Endothelial cell of umbilical vein (primary cell): ENCODE data around the gene PDE1A. TPM values are rescaled to one million over a fixed set of nuclear protein-coding genes. Genes with fewer than 3 reads are reported as not detected.

ENCODE experiments used
- BruUV-seq: library from RNA; stranded (reverse); fragments of 400-500 nt; replicated peaks from 2 replicates; lab custom pipeline; 2021; lab: Mats Ljungman, UMichigan
- CTCF ChIA-PET: fragments of 300-600, 350-600 bp; sonication (Branson Sonifier 250); formaldehyde crosslinking; loops from one replicate; lab custom pipeline; 2021; ENCODE audit warnings: antibody characterized with exemption, inconsistent platforms; lab: Charles Lee
- POLR2A ChIA-PET: fragments of 300-600, 350-600 bp; sonication (Branson Sonifier 250); formaldehyde crosslinking; loops from one replicate; lab custom pipeline; 2021; ENCODE audit warnings: antibody characterized with exemption, inconsistent platforms; lab: Charles Lee
- DNase-seq: peaks from one replicate; pipeline ENCODE4 v3.0.0-alpha.2; 2011; ENCODE audit warnings: low read depth, low spot score
- FAIRE-seq: peaks from 2 replicates; lab custom pipeline; 2011; peaks lifted over from hg19 to GRCh38; lab: Jason Lieb, UNC
- H2AFZ ChIP-seq: 2 replicates; pipeline ENCODE4 v1.6.0; 2012; ENCODE audit warnings: low read depth, low read length, control low read depth, inconsistent platforms
- H3K27ac ChIP-seq: 2 replicates; pipeline ENCODE4 v1.5.1; 2011; ENCODE audit warnings: low read depth, mild to moderate bottlenecking, control low read depth, low read length, moderate library complexity; ENCODE audit not compliant: insufficient read depth
- H3K27me3 ChIP-seq, 2 experiments: 2 replicates each; pipeline versions ENCODE4 v1.6.0 to v1.6.1; 2011; ENCODE audit warnings: low read length in 2 of 2, mixed read lengths in 1 of 2; ENCODE audit not compliant: control insufficient read depth in 2 of 2, insufficient read depth in 2 of 2
- H3K36me3 ChIP-seq, 2 experiments: 2 replicates in 1 of 2; 3 replicates in 1 of 2; pipeline ENCODE4 v1.5.1; 2011; ENCODE audit warnings: low read length in 2 of 2, mild to moderate bottlenecking in 1 of 2, moderate library complexity in 1 of 2; ENCODE audit not compliant: control insufficient read depth in 2 of 2, insufficient read depth in 2 of 2; ENCODE audit errors: extremely low read depth in 1 of 2
- H3K4me1 ChIP-seq: 3 replicates; pipeline ENCODE4 v1.5.1; 2011; ENCODE audit warnings: mild to moderate bottlenecking, low read length; ENCODE audit not compliant: control insufficient read depth, insufficient read depth; ENCODE audit errors: extremely low read depth
- H3K4me2 ChIP-seq: 2 replicates; pipeline ENCODE4 v1.6.1; 2011; ENCODE audit warnings: low read length, control low read depth, mixed read lengths; ENCODE audit not compliant: insufficient read depth
- H3K4me3 ChIP-seq, 3 experiments: fragments of 200-600 bp in 1 of 3; sonication (generic), shearing (Covaris generic) in 1 of 3; replicated peaks in 1 of 3; 2 replicates each; pipeline ENCODE4 v1.5.1; 2011 to 2016; ENCODE audit warnings: control low read depth in 3 of 3, low read length in 3 of 3, mild to moderate bottlenecking in 2 of 3, inconsistent platforms in 1 of 3, low read depth in 1 of 3, moderate library complexity in 1 of 3; ENCODE audit not compliant: insufficient read depth in 1 of 3
- H3K79me2 ChIP-seq: 2 replicates; pipeline ENCODE4 v1.6.0; 2012; ENCODE audit warnings: low read length, inconsistent platforms; ENCODE audit not compliant: control insufficient read depth, insufficient read depth
- H3K9ac ChIP-seq: replicated peaks from 2 replicates; pipeline ENCODE3; 2011; ENCODE audit warnings: low read length, control low read depth; ENCODE audit not compliant: insufficient read depth; ENCODE audit errors: extremely low read depth
- H3K9me1 ChIP-seq: replicated peaks from 3 replicates; pipeline ENCODE4 v1.6.0; 2011; ENCODE audit warnings: mild to moderate bottlenecking, low read length; ENCODE audit not compliant: control insufficient read depth, insufficient read depth; ENCODE audit errors: extremely low read depth
- H3K9me3 ChIP-seq: replicated peaks from 2 replicates; pipeline ENCODE4 v1.5.1; 2012; ENCODE audit warnings: low read length, inconsistent platforms; ENCODE audit not compliant: control insufficient read depth, insufficient read depth
- H4K20me1 ChIP-seq: replicated peaks from 2 replicates; pipeline ENCODE3; 2011; ENCODE audit warnings: mild to moderate bottlenecking, low read length; ENCODE audit not compliant: control insufficient read depth, insufficient read depth; ENCODE audit errors: extremely low read depth
- CTCF ChIP-seq, 2 donors: IDR thresholded peaks; 1 replicate in 1 of 2; 2 replicates in 1 of 2; pipeline ENCODE4 v1.5.1; 2011; ENCODE audit warnings: low read length in 2 of 2, mild to moderate bottlenecking in 2 of 2, moderate library complexity in 2 of 2, control low read depth in 1 of 2, inconsistent platforms in 1 of 2, low read depth in 1 of 2; ENCODE audit not compliant: insufficient read depth in 1 of 2; ENCODE audit errors: extremely low read depth in 1 of 2
- EZH2 ChIP-seq: IDR thresholded peaks from 2 replicates; pipeline ENCODE4 v1.6.1; 2012; ENCODE audit warnings: borderline replicate concordance, low read depth, mild to moderate bottlenecking, moderate library complexity, low read length, inconsistent platforms; ENCODE audit not compliant: severe bottlenecking
- FOS ChIP-seq: IDR thresholded peaks from 2 replicates; pipeline ENCODE4 v1.6.1; 2011; ENCODE audit warnings: mild to moderate bottlenecking, low read length, moderate library complexity, borderline replicate concordance; ENCODE audit not compliant: insufficient read depth
- GATA2 ChIP-seq: IDR thresholded peaks from 2 replicates; pipeline ENCODE4 v1.7.0; 2011; ENCODE audit warnings: low read depth, mild to moderate bottlenecking, moderate library complexity, mixed read lengths, low read length; ENCODE audit not compliant: insufficient read length, insufficient read depth
- JUN ChIP-seq: IDR thresholded peaks from 2 replicates; pipeline ENCODE4 v1.6.1; 2011; ENCODE audit warnings: borderline replicate concordance, low read depth; ENCODE audit not compliant: insufficient read length, insufficient read depth
- MAX ChIP-seq: IDR thresholded peaks from 2 replicates; pipeline ENCODE4 v1.6.1; 2011; ENCODE audit not compliant: insufficient read depth, insufficient read length
- MYC ChIP-seq: IDR thresholded peaks from one replicate; pipeline ENCODE4 v1.6.1; 2011; ENCODE audit warnings: mild to moderate bottlenecking, low read depth, low read length
- POLR2A ChIP-seq: IDR thresholded peaks from 2 replicates; pipeline ENCODE4 v1.6.1; 2012; ENCODE audit warnings: low read depth, mild to moderate bottlenecking, control low read depth, low read length
- POLR2AphosphoS5 ChIP-seq: IDR thresholded peaks from 2 replicates; pipeline ENCODE4 v1.6.1; 2012; ENCODE audit warnings: low read depth, mild to moderate bottlenecking, control low read depth, low read length, moderate library complexity; ENCODE audit not compliant: insufficient read depth
- dilution Hi-C: fragments of 300-500 bp; cut with MboI; formaldehyde crosslinking; loops from one replicate; pipeline ENCODE4 v1.15.0; 2019; ENCODE audit warnings: low sequenced_read_pairs; ENCODE audit not compliant: extremely low pct_ligation_motif_present
- intact Hi-C: fragments of 100-400 bp; cut with micrococcal nuclease; formaldehyde crosslinking; loops from one replicate; pipeline ENCODE4 v1.10.0; 2022
- polyA plus RNA-seq, 4 experiments: library from polyadenylated mRNA; depleted of rRNA in 3 of 4; stranded (reverse) in 3 of 4; unstranded in 1 of 4; fragments of >200 nt; gene quantifications; 2 replicates each; pipeline versions ENCODE4 v1.2.1 to v1.2.3, GENCODE V29; 2011 to 2012; ENCODE audit warnings: missing spikeins in 1 of 4
- total RNA-seq: library from RNA; stranded (reverse); gene quantifications from 2 replicates; pipeline ENCODE4 v1.2.3, GENCODE V29; 2021

PDE1A gene
- total and polyA plus RNA-seq, 2 donors (not counting 3 experiments of a cell fraction or from before 2014, with no cell fraction given) = 0.43 to 0.49 TPM

GRCh38 chr2:182248362-182248761 is 178.5 kb downstream of the PDE1A start:
- Histone ChIP-seq H3K79me2 (no peaks in the 10 kb centered on the region), H4K20me1 (no peaks in the 10 kb centered on the region), H3K4me2 (no peak overlapping the region), H3K36me3 (no peaks in the 10 kb centered on the region), H3K9me1 (no peaks in the 10 kb centered on the region), H3K4me1 (no peaks in the 10 kb centered on the region), H3K9me3 (no peaks in the 10 kb centered on the region), H3K9ac (no peak overlapping the region), H2AFZ (no peak overlapping the region), H3K27ac (no peak overlapping the region), H3K27me3 (no peaks in the 10 kb centered on the region), H3K4me3 (no peak overlapping the region)
- BruUV-seq = no TSS peak
- POLR2A ChIA-PET = no interaction called here
- DNase-seq = no peak
- no peak for TF ChIP-seq POLR2A
- no peak for TF ChIP-seq MYC
- no peak for TF ChIP-seq POLR2AphosphoS5
- TF ChIP-seq FOS = no peak
- TF ChIP-seq EZH2 = no peak
- TF ChIP-seq GATA2 = no peak
- TF ChIP-seq JUN = no peak
- TF ChIP-seq MAX = no peak
- no peak for TF ChIP-seq CTCF (IDR thresholded peaks at IDR 0.05; ENCODE audit: extremely low read depth in 1 of 2, insufficient read depth in 1 of 2, low read depth in 1 of 2, low read length in 2 of 2)
- CTCF ChIA-PET = interaction anchor here (1.5 to 1.6 kb wide), 2 partner anchors 8 to 10 kb away, joined by 3 to 5 read pairs; no protein-coding TSS in a partner anchor
- dilution Hi-C loops (no loop called here), intact Hi-C loops (no loop called here)
- FAIRE-seq = no peak
